GM18511 (cell line): ENCODE results near the gene PRR11.
"Not testable (repeated sequence)": the region's sequence is repeated elsewhere in the genome, so short reads cannot be mapped to it uniquely, and the experiment has no call there.

Experiments
- ATAC-seq: cut with Tn5 transposase; IDR thresholded peaks from one replicate; pipeline ENCODE4 v1.9.1; 2021; ENCODE audit warnings: mild to moderate bottlenecking, moderate library complexity; ENCODE audit not compliant: unreplicated experiment

The PRR11 gene

GRCh38 chr17:59219370-59219769 is 63.8 kb downstream of the PRR11 start:
- no peak for ATAC-seq

- no peak for ATAC-seq
Observed at GRCh38 chr17:59219992-59220327, 64.4 kb downstream of the PRR11 start.

- peak; percentile 98 for ATAC-seq
Observed at GRCh38 chr17:59220328-59221158, 65.0 kb downstream of the PRR11 start, which contains the start of gene GDPD1. Gene GDPD1, plus strand, starts transcription at chr17:59220511. Its CDS starts 99 bp downstream, at chr17:59220610.

- no peak for ATAC-seq
Observed at GRCh38 chr17:59221159-59221847, 65.8 kb downstream of the PRR11 start.

GRCh38 chr17:59223813-59224212 is 68.3 kb downstream of the PRR11 start:
- ATAC-seq = no peak

- ATAC-seq = not testable (repeated sequence)
Observed at GRCh38 chr17:59228588-59228987, 73.0 kb downstream of the PRR11 start.

- no peak for ATAC-seq
Observed at GRCh38 chr17:59230764-59231163, 75.2 kb downstream of the PRR11 start.

GRCh38 chr17:59234631-59235030 is 79.1 kb downstream of the PRR11 start:
- no peak for ATAC-seq

GRCh38 chr17:59238906-59239305 is 83.4 kb downstream of the PRR11 start:
- no peak for ATAC-seq

GRCh38 chr17:59244081-59244480 is 88.5 kb downstream of the PRR11 start:
- ATAC-seq = no peak
